NCI-H82 treated with DMSO at 0.1 percent for 48 hours (cell line): ENCODE measurements around the gene DOLK.

Source experiments
- DNase-seq: peaks from one replicate; lab custom pipeline; 2025; ENCODE audit not compliant: unreplicated experiment; lab: John Stamatoyannopoulos, UW

Gene DOLK

DNA sequence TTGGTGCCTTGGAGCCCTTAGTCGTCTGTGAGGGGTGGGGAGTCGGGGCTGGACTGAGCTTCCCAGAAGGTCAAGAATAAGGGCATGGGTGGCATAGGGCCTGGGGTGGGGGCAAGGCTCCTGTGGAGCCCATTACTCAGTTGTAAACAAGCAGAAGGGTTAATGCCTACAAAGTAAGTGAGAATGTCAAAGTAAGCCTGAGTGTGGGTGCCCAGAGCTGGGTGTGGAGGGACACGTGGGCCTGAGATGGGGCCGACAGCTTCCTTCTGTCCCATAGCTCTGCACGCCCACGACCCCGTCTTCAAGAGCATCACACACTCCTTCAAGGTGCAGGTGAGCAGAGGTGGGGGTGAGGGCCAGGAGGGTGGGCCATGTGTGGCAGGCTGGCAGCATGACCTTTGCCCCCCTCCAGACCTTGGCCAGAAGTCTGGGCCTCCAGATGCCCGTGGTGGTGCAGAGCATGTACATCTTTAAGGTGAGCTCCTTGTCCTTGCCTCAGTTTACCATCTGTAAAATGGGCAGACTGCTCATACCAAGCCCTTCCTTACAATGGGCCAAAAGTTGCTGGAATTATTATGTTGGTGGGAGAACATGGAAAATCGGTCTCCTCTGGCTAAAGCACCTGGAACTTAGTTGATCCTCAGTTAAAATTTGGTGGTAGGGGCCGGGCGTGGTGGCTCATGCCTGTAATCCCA, 11.1 kb downstream of the DOLK start:
- DNase-seq = no peak

DNA sequence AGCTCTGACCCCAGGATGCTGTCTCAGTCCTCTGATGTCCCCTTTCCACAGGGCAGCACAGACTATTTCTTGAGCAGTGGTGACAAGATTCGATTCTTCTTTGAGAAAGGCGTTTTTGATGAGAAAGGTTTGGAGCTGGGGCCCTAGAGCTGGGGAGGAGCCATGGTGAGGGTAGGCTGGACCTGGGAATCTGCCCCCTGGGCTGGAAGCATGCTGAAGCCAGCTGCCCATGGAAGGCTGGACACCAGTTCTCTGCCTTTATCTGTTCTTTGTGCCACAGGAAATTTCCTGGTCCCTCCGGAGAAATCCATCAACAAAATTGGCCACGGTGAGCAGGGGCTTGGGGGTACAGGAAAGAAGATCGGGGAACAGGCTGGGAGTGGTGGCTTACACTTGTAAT, 13.7 kb downstream of the DOLK start:
- no peak for DNase-seq

DNA sequence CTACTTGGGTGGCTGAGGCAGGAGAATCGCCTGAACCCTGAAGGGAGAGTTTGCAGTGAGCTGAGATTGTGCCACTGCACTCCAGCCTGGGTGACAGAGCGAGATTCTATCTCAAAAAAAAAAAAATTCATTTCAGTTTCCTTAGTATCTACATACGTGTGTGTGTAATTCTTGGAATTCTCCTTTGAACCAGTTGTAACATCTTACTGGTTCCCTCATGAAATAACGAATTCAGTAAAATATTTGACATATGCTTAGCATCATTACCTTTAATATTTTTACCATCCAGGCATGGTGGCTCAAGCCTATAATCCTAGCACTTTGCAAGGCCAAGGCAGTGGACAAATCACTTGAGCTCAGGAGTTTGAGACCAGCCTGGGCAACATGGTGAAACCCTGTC, 17.8 kb downstream of the DOLK start:
- no peak for DNase-seq

DNA sequence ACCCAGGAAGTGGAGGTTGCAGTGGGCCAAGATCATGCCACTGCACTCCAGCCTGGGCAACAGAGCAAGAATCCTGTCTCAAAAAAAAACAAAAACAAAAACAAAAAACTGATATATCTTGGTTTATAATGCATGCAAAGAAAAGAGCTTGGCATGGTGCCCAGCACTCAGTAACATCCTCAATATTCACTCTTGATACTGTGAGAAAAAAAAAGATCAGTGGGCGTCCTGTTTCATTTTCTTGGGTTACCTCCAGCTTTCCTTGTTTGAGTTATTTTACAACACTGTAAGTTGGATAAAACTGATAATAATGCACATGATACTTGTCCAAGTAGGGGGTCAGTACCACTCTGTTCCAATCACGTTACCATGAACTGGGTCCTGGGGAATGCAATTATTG, 18.8 kb downstream of the DOLK start:
- DNase-seq = no peak

DNA sequence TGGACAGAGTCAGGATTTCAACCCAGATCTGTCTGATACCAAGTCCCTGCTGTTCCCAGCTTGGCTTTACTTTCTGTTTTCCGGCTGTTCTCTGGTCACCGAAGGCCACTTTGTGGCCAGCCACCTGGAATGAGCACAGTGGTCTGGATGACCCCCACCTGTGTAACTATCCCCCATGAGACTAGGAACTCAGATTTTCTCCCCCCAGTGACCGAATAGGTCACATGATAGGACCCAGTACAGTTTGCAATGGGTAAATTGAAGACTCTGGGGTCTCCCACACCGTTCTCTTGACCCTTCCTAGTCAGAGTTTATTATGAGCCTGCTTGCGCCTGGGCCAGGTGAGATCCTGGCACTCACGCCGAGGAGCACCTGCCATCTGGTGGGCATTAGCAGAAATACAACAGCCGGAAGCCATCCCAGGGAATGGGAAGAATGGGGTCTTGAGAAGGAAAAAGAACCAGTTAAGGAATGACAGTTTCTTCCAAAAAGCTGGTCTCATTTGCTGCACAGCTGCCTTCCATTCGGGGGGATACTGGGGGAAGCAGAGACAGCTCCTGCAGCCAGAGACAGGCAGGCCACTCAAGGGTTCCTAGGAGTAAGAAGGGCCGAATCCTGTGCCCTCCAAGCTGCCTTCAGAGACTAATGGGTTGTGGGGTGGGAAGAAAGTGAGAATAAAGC, 19.5 kb downstream of the DOLK start:
- DNase-seq = peak; percentile 39

DNA sequence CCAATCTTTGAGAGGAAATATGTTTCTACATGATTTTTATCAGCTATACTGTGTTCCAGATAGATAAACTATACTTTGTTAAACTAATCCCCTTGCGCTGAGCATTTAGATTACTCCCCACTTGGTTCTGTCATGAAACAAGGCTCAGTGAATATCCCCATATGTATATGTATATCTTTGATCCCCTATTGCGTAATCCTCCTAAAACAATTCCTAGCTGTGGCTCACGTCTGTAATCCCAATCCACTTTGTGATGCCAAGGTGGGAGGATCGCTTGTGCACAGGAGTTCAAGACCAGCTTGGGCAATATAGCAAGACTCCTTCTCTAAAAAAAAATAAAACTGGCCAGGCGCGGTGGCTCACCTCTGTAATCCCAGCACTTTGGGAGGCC, 23.9 kb downstream of the DOLK start:
- peak; percentile 56 for DNase-seq

DNA sequence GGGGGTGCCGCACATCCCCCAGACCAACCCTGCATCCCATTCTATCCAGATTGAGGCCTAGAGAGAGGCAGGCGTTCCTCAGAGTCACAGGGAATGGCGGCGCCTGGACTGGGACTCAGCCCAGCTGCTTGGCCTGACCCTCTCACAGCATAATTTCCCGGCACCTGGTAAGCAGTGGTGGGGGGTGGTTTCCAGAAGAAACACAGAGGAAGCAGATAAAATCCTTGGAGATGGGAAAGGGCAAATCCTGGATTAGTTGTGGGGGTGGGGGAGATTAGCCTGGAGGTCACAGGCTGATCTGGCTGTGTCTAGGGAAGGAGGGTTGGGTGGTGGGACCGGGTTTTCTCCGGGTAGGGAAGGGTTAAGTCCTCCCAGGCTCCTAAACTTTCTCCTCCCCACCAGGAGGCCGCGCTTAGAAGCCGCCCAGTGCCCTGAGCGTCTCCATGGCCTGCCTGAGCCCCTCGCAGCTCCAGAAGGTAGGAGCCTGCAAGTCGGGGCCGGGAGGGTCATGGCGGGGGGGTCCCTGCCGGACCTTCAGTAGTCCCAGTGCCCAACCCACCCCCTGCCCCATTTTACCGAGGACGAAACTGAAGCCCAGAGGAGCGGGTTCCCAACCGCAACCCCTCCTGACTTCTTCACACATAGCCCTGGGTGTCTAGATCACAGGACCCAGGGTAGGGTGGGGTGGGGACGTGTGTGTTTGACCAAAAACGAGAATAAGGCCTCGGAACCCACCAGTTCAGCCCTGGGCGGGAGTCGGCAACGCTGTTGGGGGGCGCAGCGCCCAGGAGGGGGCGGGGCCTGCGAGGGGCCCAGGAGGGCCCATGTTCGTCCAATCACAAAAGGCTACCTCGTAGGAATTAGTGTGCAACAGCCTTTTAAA, 25.3 kb downstream of the DOLK start:
- DNase-seq = peak; percentile 96

DNA sequence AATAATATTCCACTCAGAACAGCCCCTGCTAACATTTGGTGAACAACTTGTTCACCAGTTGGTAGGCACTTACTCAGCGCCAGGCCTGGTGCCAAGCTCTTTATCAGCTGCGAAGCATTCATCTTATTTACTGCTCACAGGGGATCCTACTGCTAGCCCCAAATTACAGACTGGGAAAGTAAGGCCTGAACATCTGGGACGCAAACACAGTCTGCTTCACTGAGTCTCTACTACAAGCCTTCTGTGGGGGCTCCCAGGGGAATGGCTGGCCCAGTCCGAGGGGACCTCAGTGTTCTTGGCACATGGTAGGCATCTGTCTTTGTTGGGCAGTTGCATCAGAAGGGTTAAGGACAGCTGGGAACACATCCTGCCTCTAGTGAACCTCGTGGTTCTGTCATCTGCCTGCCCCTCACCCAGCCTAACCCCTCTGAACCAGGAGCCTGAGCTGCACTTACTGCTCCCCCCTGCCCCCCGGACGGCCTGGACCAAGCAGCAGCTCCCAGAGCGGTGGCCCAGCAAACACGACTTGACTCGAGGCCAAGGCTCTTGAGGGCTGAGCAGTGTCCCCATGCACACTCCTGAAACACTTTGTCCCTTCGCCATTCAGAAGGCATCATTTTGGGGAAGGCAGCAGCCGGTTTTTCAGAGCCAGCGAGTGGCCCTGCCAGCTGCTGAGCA, 26.9 kb downstream of the DOLK start, which contains the start of gene PHYHD1:
Gene PHYHD1 (plus strand): TSS at position 602 of the 678 bp plus-strand sequence. CDS start 1,342 bp downstream, outside the sequence.
- DNase-seq = peak; percentile 51

DNA sequence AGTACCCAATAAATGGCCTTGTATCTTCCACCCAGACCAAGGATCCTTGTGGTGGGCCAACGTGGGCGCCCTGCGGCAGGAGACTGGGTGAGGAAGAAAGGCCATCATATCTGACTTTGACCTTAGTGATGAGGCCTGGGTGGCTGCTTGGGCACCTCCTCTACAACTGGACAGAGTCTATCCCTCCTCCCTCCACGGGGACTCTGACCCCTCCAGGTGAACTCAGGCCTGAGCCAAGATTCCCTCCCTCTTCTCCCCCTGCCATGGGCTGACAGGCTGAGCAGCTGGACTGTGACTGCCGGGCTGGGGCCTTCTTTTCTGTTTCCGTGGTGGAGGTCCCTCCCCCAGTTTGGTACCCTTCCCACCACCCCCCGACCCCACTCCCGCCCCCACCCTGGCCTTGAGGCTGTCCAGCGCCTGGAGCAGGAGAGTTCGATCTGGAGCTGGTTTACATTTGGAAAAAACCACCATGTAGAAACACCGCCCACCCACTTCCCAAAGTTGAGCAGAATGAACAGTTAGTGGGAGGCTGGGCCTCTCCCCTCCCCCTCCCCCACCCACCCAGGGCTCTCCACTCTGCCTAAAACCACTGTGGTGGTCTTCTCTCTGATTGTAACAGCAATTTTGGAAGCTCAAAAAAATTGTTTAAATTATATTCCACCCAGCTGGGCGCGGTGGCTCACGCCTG, 27.9 kb downstream of the DOLK start:
- DNase-seq = no peak

DNA sequence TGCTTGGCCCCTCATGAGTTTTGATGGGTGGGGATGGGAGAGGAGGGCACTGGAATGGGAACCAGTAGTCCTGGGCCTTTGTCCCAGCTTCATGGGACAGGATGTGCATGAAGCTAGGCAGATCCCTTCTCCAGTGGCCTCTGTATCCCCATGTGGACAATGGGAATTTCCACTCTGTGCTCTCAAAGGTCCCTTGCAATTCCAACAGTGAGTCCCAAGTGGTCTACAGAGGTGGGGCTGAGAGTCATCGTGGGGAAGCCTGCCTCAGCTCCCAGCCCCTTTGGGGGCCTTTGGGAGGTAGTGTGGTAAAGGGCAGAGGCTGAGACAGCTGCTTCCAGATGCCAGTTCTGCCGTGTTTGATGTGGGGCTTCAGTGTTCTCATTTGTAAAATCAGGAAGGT, 28.5 kb downstream of the DOLK start:
- DNase-seq = no peak

DNA sequence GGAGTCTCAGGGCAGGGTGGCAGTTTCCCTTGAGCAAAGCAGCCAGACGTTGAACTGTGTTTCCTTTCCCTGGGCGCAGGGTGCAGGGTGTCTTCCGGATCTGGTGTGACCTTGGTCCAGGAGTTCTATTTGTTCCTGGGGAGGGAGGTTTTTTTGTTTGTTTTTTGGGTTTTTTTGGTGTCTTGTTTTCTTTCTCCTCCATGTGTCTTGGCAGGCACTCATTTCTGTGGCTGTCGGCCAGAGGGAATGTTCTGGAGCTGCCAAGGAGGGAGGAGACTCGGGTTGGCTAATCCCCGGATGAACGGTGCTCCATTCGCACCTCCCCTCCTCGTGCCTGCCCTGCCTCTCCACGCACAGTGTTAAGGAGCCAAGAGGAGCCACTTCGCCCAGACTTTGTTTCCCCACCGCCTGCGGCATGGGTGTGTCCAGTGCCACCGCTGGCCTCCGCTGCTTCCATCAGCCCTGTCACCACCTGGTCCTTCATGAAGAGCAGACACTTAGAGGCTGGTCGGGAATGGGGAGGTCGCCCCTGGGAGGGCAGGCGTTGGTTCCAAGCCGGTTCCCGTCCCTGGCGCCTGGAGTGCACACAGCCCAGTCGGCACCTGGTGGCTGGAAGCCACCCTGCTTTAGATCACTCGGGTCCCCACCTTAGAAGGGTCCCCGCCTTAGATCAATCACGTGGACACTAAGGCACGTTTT, 30.1 kb downstream of the DOLK start:
- DNase-seq = no peak

DNA sequence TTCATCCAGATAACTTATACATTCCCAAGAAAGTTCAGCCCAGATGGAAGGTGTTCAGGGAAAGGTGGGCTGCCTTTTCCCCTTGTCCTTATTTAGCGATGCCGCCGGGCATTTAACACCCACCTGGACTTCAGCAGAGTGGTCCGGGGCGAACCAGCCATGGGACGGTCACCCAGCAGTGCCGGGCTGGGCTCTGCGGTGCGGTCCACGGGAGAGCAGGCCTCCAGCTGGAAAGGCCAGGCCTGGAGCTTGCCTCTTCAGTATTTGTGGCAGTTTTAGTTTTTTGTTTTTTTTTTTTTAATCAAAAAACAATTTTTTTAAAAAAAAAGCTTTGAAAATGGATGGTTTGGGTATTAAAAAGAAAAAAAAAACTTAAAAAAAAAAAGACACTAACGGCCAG, 30.7 kb downstream of the DOLK start:
- no peak for DNase-seq

DNA sequence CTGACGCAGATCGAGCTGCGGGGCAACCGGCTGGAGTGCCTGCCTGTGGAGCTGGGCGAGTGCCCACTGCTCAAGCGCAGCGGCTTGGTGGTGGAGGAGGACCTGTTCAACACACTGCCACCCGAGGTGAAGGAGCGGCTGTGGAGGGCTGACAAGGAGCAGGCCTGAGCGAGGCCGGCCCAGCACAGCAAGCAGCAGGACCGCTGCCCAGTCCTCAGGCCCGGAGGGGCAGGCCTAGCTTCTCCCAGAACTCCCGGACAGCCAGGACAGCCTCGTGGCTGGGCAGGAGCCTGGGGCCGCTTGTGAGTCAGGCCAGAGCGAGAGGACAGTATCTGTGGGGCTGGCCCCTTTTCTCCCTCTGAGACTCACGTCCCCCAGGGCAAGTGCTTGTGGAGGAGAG, 31.2 kb downstream of the DOLK start:
- DNase-seq = no peak

DNA sequence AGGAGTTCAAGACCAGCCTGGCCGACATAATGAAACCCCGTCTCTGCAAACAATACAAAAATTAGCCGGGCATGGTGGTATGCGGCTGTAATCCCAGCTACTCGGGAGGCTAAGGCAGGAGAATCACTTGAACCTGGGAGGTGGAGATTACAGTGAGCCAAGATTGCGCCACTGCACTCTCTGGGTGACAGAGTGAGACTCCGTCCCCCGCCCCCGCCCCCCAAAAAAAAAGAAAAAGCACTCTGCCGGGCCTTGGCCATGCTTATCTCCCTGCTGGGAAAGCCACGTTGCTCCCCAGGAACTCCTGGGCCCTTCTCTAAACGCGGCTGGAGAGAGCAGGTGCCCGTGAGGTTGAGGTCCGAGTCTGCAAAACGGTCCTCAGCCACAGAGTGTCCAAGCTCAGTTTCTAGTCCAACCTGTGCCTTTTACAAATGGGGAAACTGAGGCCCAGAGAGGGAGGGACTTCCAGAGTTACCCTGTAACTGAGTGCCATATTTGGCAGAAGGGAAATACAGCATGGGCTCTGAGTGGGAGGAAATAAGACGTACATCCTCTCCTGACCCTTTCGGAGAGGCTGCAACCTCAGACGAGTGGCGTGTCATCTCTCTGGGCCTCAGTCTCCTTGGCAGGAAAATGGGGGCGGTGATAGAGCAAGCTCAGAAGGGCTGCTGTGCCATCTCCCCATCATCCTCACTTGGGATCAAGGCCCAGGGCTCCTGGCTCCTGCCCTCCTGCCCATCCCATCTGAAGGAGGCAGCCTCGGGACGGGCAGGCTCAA, 33.2 kb downstream of the DOLK start:
- no peak for DNase-seq

DNA sequence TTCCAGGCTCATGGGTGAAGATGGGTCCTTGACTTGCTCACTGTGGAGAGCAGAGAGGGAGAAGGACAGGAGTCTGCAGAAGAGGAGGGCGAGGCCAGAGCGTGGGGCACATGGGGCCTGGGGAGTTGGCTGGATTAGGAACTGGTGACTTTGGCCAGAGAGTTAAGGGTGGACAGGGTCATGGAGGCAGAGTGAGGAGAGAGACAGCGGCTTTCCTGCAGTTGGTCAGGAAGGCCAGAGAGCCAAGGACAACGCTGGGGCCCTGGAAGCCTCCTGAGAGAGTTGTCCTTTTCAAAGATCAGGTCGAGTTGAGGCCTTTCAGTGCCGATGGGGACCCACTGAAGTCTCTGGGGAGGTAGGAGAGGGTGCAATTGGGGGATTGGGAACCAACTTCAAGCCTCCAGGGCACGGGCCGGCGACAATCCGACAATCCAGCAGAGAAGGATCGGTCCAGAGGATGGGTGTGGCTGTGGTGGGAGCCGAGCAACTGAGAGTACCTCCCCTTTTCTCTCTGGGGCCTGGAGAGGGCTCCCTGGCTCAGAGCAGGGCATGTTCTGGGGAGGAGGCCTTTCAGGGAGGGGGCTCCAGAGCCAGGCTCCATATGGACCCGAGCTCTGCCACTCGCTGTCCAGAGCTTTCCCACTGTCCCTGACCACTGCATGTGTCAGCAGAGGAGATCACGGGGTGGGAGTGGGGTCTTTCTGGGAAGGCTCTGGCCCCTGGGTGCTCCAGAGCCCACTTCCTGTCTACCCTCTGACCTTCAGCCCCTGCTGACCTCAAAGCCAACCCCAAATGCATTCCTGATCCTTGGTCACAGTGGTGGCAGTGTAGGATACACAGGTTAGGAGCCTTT, 34.1 kb downstream of the DOLK start:
- DNase-seq = no peak

DNA sequence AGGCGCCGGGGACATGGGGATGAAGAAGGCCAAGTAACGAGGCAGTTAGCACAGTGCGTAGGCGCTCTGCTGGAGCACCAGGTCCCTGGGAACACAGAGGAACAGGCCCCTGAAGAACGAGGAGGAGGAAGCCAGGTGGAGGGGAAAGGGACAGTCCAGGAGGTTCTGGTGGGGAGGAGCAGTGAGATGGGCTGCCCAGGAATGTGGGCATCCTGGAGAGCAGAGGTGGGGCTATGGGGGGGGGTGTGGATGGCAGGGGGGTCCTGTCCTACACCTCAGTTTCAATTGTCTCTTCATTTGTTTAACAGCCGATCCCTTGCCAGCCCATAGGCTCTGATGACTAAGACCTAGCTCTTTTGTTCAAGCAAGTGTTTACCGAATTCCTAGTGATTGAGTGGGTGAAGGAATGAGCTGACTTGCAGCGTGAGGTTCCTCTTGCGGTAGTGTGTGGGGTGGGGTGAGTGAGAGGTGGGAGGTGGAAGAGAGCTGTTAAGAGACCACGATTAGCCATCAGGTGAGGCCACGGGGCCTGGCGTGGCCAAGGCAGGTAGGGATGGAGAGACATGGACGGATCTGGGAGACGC, 35.0 kb downstream of the DOLK start:
- no peak for DNase-seq

DNA sequence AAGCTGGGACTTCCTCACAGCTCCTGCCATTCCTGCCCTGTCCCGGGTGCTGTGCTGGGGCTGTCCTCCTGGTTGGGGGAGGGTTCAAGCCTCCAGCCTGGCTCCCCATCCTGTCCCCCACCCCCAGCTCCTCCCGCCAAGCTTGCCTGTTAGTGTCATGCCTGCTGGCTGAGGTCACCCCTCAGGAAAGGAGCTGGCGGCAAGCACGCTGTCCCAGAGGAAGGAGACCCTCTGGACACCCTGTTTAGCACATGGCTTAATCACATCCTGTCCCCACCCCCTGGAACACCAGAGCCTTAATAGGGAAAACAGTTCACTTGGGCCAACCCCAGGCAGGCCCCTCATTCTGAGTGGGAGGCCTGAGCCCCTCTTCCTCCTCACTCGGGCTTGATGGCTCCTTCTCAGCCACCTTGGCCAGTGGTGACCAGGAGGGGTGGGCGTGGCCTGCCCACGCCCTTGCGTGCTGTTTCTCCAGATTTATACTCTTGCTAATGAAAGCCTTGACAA, 35.8 kb downstream of the DOLK start:
- no peak for DNase-seq

DNA sequence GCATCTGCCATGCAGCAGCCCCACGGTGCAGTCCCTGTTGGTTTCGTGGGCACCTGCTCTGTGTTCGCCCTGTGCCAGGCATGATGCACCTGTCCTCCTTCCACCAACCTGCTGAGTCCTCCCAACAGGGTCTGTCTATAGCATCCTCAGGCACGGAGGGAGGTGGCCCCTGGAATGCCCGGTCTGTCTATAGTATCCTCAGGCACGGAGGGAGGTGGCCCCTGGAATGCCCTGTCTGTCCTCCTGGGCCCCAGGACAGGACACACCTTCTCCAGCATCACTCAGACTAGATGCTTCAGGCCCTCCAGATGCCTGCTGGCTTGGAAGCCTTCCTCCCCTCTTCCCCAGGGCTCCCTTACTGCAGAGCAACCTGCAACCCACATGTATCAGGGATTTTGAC, 36.5 kb downstream of the DOLK start:
- DNase-seq = no peak
